ENCODE data around the gene DCC. TPM values are rescaled to one million over a fixed set of nuclear protein-coding genes. Genes with fewer than 3 reads are reported as not detected.

The DCC gene
- total RNA-seq, 1 experiment from 2014 or later, result 14.1 TPM

GRCh38 chr18:52897611-52898484, 557.9 kb downstream of the DCC start:
- no peak for DNase-seq (ENCODE audit: low read depth)

DNA sequence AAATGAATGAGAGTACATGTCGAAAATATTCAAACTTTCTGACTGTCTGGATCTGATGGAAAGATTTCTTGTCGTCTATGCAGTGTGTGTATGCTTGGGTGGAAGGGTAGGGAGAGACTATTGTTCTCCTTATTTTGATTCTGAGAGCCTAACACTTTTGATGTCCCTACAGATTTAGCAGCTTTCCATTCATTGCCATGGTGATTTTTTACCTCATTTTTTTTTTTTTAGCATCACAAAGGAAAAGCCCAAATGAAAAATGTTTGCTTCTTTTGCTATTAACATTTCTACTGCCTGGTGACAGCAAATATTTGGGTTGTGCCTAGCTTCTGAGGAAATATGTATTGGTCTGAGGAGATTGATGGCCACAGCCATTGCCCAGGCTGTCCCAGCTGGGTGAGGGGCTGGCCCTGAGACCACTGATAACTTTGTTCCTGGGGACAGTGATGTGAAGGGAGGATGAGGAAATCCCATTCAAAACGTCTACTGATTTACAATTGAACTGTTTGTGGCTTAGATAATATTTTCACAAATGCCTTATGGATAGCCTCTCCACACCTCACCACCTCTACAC, 558.6 kb downstream of the DCC start:
- no peak for DNase-seq (ENCODE audit: low read depth)

DNA sequence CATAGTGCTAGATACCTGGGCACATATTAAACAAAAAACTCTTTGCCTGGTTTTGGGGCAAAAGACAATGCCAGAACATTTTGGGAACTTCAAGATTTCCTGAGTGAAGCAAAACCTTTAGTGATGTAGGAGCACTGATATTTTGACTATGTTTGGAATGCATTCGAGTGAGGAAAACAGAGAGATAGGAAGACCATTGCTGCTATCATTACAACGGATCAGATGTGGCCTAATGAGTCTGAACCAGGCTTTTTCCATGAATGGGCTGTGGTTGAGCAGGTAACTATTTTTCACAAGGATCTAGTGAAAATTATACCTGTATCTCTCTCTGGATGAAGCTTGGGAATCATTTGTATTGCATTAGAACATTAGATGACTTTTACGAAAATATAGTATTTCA, 562.2 kb downstream of the DCC start:
- no peak for DNase-seq (ENCODE audit: low read depth)

- peak; percentile 57 for DNase-seq (ENCODE audit: low read depth)
Measured at GRCh38 chr18:52903857-52904256, 563.9 kb downstream of the DCC start.

DNA sequence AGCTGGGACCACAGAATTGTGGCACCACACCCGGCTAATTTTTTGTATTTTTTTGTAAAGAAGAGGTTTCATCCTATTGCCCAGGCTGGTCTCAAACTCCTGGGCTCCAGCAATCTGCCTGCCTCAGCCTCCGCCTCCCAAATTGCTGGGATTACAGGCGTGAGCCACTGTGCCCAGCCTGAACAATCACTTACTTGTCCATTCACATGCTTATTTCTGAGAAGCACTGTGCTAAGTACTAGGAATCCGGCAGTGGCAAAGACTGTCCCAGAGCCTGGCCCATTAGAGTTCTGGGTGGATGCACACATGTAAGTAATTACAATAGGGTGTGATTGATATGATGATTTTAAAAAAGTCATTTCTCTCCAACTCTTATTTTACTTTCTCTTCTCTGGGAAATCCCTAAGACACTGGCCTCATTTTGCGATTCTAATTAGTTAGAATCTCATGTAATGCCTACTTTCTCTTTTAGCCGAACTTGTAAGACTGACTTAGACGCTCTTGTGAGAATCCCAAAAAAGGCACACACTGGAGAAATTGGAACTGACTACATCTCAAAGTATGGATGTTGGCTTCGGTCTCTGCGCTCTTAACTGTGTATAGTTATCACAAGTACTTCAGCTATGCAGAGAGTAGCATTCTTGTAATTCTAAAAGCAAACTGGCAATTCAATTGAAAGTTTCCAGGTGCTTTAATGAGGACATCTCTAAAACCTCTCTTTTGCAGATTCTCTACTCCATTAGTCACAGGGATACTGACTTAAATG, 567.7 kb downstream of the DCC start:
- DNase-seq (ENCODE audit: low read depth), result no peak

GRCh38 chr18:52914148-52914547, 574.2 kb downstream of the DCC start:
- DNase-seq (ENCODE audit: low read depth), result no peak

- no peak for DNase-seq (ENCODE audit: low read depth)
Measured at GRCh38 chr18:52920665-52921064, 580.7 kb downstream of the DCC start.

GRCh38 chr18:52933356-52933755, 593.4 kb downstream of the DCC start:
- DNase-seq (ENCODE audit: low read depth), result peak; percentile 78

- DNase-seq (ENCODE audit: low read depth), result peak; percentile 84
Measured at GRCh38 chr18:52936931-52937330, 596.9 kb downstream of the DCC start.

- DNase-seq (ENCODE audit: low read depth), result no peak
Measured at GRCh38 chr18:52937840-52938239, 597.8 kb downstream of the DCC start.

- no peak for DNase-seq (ENCODE audit: low read depth)
Measured at GRCh38 chr18:52945552-52945951, 605.6 kb downstream of the DCC start.

DNA sequence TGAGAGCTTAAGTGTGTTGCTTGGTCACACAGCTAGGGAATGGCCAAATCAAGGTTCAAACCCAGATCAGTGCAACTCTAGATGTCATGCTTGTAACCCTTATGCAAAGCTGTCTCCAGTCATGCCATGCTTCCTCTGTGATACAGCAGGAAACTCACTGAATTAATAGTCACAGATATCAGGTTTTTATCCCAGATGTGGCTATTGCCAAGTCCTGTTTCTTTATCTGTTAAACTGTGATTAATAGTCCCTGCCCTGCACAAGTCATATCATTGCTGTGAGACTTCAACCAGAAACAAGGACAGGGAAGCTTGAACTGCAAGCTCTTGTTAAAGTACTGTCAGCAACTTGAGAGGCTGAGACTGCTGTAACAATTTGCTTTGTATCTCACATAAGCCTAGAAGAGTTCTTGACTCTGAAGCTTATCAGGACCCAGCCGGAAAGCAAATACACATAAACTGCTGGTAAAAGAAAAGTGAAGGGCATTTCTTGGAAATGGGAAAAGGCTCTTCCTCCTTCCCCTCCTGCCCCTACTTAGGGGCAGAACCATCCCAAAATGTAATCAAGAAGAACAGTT, 609.0 kb downstream of the DCC start:
- no peak for DNase-seq (ENCODE audit: low read depth)

DNA sequence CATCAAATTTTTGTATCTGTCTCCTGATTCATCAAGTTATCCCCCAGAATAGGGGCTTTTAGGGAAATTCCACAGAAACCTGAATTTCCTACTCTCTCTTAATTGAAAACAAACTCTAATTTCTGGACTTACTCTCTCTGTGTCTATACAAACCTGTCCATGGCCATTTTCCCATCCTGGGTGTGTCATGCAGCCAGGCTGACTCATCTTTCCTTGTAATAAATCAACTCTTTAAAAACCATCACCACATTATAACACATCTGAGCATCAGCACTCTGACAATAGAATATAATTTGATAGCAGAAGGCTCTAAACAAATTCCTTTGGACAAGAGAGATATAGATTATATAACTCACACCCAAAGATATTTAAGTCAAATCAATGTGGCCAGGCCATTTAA, 610.2 kb downstream of the DCC start:
- DNase-seq (ENCODE audit: low read depth), result peak; percentile 89

GRCh38 chr18:52953387-52953786, 613.4 kb downstream of the DCC start:
- DNase-seq (ENCODE audit: low read depth), result no peak

GRCh38 chr18:52963481-52963880, 623.5 kb downstream of the DCC start:
- no peak for DNase-seq (ENCODE audit: low read depth)

DNA sequence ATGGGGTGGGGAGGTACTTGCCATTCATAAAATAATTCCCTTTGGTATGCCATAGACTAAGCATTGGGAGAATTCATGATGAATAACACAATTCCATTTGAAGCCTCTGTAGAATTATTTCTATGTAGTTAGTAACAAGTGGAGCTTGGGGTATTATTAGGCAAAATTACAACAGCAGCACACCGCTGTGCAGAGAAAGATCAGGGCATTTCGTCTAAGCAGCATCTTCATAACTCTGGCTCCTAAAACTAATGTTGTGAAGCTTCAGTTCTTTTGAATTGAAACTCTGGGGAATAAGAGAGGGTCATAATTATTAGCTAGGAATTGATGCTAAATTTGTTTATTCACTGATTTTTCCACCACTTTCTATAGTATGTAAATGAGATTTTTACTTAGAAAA, 630.7 kb downstream of the DCC start:
- no peak for DNase-seq (ENCODE audit: low read depth)

DNA sequence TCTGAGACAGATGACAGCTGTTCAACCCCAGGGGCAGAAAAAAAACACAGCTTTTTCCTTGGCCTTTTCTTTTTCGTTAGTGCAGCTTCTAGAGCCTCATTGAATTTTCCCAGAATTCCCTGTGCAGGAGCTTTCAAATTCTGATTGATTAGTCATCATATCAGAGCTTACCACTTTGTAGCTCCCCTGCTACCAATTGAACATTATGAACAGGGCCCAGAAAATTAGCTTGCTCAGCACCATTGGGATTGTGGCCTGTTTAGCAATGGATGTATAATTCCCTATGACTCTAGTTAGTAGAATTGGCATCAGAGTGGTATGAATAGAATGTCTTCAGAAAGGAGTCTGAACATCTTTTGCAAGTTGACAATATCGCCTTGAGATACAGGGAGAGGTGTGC, 631.1 kb downstream of the DCC start:
- no peak for DNase-seq (ENCODE audit: low read depth)

- DNase-seq (ENCODE audit: low read depth), result peak; percentile 29
Measured at GRCh38 chr18:52979892-52980291, 639.9 kb downstream of the DCC start.

DNA sequence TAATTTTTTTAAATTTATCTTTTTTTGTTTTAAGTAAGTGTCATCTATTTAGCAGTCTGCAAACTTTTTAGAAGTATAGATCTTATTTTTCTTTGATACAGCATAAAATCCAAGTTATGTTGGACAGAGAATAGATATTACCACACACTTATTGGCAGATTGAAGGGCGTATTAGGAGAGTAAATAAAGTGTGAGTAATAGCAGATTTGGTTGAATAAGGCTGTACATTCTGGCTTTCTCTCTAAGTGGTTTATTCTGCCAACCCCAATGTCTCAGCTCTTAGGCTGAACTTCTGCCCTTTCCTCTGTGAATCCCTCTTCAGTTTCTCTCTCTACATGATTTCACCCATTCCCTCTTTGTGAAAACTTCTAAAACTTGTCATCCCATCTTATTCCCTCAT, 651.2 kb downstream of the DCC start:
- no peak for DNase-seq (ENCODE audit: low read depth)

- DNase-seq (ENCODE audit: low read depth), result peak; percentile 21
Measured at GRCh38 chr18:52992041-52992440, 652.0 kb downstream of the DCC start.

DNA sequence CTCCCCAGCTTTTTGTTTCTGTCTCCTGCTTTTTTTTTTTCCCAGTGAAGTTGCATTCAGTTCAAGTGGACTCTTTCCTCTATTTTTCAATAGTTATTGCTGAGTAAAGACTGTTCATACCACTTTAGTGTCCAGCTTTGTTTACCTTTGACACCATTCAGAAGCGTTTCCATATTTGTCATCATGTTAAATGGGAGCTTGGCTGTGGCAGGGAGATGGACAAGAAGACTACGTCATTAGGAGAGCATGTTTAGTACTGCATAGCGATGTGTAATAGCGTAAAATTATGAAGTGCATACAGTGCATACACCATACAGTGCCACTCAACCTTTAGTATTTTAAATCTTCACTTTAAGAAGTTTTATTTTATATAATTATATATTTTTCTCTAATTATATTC, 655.9 kb downstream of the DCC start:
- no peak for DNase-seq (ENCODE audit: low read depth)

DNA sequence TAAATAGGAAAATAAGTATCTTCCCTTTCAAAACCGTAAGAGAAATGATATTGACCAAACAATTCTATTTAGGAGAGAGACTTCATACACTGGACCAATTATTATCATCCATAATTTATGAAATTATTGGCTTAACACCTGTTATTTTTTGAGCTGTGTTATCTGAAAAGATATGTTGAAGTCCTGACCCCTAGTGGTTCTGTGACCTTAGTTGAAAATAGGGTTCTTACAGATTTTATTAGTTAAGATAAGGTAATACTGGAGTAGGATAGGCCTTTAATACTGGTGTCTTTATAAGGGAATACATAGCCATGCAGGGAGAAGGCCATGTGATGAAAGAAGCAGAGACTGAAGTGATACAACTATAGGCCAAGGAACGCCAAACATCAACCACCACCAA, 659.6 kb downstream of the DCC start:
- no peak for DNase-seq (ENCODE audit: low read depth)

All from HT1080 (cell line).